ENCODE data around the gene KCNRG. TPM values are rescaled to one million over a fixed set of nuclear protein-coding genes. Genes with fewer than 3 reads are reported as not detected.
A peak's percentile ranks its signal among the peaks of the same experiment; 100 is the strongest.

Gene KCNRG
- total and polyA plus RNA-seq, 9 of the 15 experiments (the other 6 are each of a cell fraction or from before 2014, with no cell fraction given): 0.36 to 1.1 (median 0.53) TPM

- no peak for TF ChIP-seq HNRNPK (IDR thresholded peaks at IDR 0.05; ENCODE audit: low read depth, low read length, poor library complexity, severe bottlenecking)
- TF ChIP-seq TAF1 (IDR thresholded peaks at IDR 0.05; ENCODE audit: control insufficient read depth, extremely low read depth, insufficient read depth, low read length, severe bottlenecking): peak; percentile 39
- TF ChIP-seq ZNF23 (CRISPR knock-in tag; IDR thresholded peaks at IDR 0.05): no peak
- no peak for TF ChIP-seq STAT5B (CRISPR knock-in tag; IDR thresholded peaks at IDR 0.05)
- peak; percentile 25 to 77 (median 29) for TF ChIP-seq YY1 (IDR thresholded peaks at IDR 0.05; ENCODE audit: borderline replicate concordance in 1 of 3, control insufficient read depth in 1 of 3, extremely low read depth in 1 of 3, insufficient read depth in 3 of 3, insufficient read length in 1 of 3, insufficient replicate concordance in 2 of 3, low read depth in 1 of 3, low read length in 2 of 3)
- no peak for TF ChIP-seq ZNF408 (CRISPR knock-in tag; IDR thresholded peaks at IDR 0.05; ENCODE audit: low read depth)
- peak; percentile 49 to 65; a peak in 3 of 4 replicates for TF ChIP-seq MAZ (CRISPR knock-in tag; conservative IDR thresholded peaks at IDR 0.05 in 1 of 2, IDR thresholded peaks at IDR 0.05 in 1 of 2)
- TF ChIP-seq ETV5 (CRISPR knock-in tag; IDR thresholded peaks at IDR 0.05; ENCODE audit: low read depth): no peak
- TF ChIP-seq, protein P1, sequence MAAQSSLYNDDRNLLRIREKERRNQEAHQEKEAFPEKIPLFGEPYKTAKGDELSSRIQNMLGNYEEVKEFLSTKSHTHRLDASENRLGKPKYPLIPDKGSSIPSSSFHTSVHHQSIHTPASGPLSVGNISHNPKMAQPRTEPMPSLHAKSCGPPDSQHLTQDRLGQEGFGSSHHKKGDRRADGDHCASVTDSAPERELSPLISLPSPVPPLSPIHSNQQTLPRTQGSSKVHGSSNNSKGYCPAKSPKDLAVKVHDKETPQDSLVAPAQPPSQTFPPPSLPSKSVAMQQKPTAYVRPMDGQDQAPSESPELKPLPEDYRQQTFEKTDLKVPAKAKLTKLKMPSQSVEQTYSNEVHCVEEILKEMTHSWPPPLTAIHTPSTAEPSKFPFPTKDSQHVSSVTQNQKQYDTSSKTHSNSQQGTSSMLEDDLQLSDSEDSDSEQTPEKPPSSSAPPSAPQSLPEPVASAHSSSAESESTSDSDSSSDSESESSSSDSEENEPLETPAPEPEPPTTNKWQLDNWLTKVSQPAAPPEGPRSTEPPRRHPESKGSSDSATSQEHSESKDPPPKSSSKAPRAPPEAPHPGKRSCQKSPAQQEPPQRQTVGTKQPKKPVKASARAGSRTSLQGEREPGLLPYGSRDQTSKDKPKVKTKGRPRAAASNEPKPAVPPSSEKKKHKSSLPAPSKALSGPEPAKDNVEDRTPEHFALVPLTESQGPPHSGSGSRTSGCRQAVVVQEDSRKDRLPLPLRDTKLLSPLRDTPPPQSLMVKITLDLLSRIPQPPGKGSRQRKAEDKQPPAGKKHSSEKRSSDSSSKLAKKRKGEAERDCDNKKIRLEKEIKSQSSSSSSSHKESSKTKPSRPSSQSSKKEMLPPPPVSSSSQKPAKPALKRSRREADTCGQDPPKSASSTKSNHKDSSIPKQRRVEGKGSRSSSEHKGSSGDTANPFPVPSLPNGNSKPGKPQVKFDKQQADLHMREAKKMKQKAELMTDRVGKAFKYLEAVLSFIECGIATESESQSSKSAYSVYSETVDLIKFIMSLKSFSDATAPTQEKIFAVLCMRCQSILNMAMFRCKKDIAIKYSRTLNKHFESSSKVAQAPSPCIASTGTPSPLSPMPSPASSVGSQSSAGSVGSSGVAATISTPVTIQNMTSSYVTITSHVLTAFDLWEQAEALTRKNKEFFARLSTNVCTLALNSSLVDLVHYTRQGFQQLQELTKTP (IDR thresholded peaks at IDR 0.05; ENCODE audit: low read depth in 1 of 2, partially characterized antibody in 2 of 2): peak in 1 of 2 experiments; percentile 35
- no peak for TF ChIP-seq ZNF764 (CRISPR knock-in tag; IDR thresholded peaks at IDR 0.05; ENCODE audit: low read depth)
- no peak for TF ChIP-seq BRF1 (IDR thresholded peaks at IDR 0.05; ENCODE audit: borderline replicate concordance, extremely low read depth, insufficient read length)
- TF ChIP-seq, protein P2, sequence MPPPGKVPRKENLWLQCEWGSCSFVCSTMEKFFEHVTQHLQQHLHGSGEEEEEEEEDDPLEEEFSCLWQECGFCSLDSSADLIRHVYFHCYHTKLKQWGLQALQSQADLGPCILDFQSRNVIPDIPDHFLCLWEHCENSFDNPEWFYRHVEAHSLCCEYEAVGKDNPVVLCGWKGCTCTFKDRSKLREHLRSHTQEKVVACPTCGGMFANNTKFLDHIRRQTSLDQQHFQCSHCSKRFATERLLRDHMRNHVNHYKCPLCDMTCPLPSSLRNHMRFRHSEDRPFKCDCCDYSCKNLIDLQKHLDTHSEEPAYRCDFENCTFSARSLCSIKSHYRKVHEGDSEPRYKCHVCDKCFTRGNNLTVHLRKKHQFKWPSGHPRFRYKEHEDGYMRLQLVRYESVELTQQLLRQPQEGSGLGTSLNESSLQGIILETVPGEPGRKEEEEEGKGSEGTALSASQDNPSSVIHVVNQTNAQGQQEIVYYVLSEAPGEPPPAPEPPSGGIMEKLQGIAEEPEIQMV (tag; conservative IDR thresholded peaks at IDR 0.05; ENCODE audit: low read depth): no peak
- TF ChIP-seq LEF1 (IDR thresholded peaks at IDR 0.05): no peak
- TF ChIP-seq ZNF696 (CRISPR knock-in tag; conservative IDR thresholded peaks at IDR 0.05): no peak
- TF ChIP-seq TARDBP (IDR thresholded peaks at IDR 0.05): no peak
- TF ChIP-seq SIN3B (IDR thresholded peaks at IDR 0.05; ENCODE audit: low read depth): 0 out of 2 replicates have a peak, but pooled peaks have one; percentile 22
- 0 out of 4 replicates have a peak, but pooled peaks of 1 of the 2 experiments have one; percentile 28 for TF ChIP-seq TEAD1 (CRISPR knock-in tag; IDR thresholded peaks at IDR 0.05)
- TF ChIP-seq TBP (optimal IDR thresholded peaks at IDR 0.05; ENCODE audit: low read depth, low read length): peak; percentile 50
- no peak for TF ChIP-seq ZNF354B (CRISPR knock-in tag; IDR thresholded peaks at IDR 0.05)
- no peak for TF ChIP-seq CHD1 (IDR thresholded peaks at IDR 0.05; ENCODE audit: low read length)
- no peak for TF ChIP-seq NR2F6 (CRISPR knock-in tag; IDR thresholded peaks at IDR 0.05)
These were observed 18.0 kb upstream of the KCNRG start, which contains the start of gene TRIM13 (continued) for GRCh38 chr13:49996951-49997895.
